Central memory CD8-positive, alpha-beta T cell (primary cell): ENCODE measurements around the gene ISX.
"Not testable (repeated sequence)": the region's sequence is repeated elsewhere in the genome, so short reads cannot be mapped to it uniquely, and the experiment has no call there.

Experiments
- ATAC-seq: fragments of 150-1000 bp; cut with Tn5 transposase; replicated peaks from 2 replicates; pipeline ENCODE4 v1.10.0; 2022; ENCODE audit warnings: mild to moderate bottlenecking, moderate FRiP score, moderate number of reproducible peaks; ENCODE audit not compliant: poor library complexity, severe bottlenecking; ENCODE audit errors: extremely low read depth
- DNase-seq, 2 donors: peaks; one replicate each; pipeline ENCODE4 v3.0.0; 2021; ENCODE audit warnings: low spot score in 2 of 2
- H3K27ac Mint-ChIP-seq: one replicate; pipeline ENCODE4 v1.8.0; 2022; ENCODE audit warnings: low read depth, mild to moderate bottlenecking, moderate library complexity, mixed read lengths
- H3K27me3 Mint-ChIP-seq: one replicate; pipeline ENCODE4 v1.8.0; 2022; ENCODE audit warnings: mixed read lengths
- H3K36me3 Mint-ChIP-seq: one replicate; pipeline ENCODE4 v1.8.0; 2022; ENCODE audit warnings: mild to moderate bottlenecking, moderate library complexity, mixed read lengths; ENCODE audit not compliant: insufficient read depth
- H3K4me1 Mint-ChIP-seq: one replicate; pipeline ENCODE4 v1.8.0; 2022; ENCODE audit warnings: mixed read lengths
- H3K4me3 Mint-ChIP-seq: one replicate; pipeline ENCODE4 v1.8.0; 2022; ENCODE audit warnings: mild to moderate bottlenecking, moderate library complexity, mixed read lengths
- H3K9me3 Mint-ChIP-seq: one replicate; pipeline ENCODE4 v1.8.0; 2022; ENCODE audit warnings: mixed read lengths

The ISX gene

GRCh38 chr22:35065796-35066218, at the start of gene ISX:
ISX (plus strand) TSS chr22:35066158; CDS start chr22:35067088, 930 bp downstream.
- Mint-ChIP-seq H3K4me3 (no peak within 1 kb of the TSS), H3K27me3 (peaks cover 22% of the 10 kb centered on the region), H3K4me1 (no peaks in the 10 kb centered on the region), H3K27ac (no peak within 1 kb of the TSS), H3K36me3 (no peaks in the 10 kb centered on the region), H3K9me3 (no peaks in the 10 kb centered on the region)
- DNase-seq (no peak), ATAC-seq (no peak)

GRCh38 chr22:35016909-35017308, 49.0 kb upstream of the ISX start:
- no peak for ATAC-seq
- Mint-ChIP-seq H3K36me3 (no peaks in the 10 kb centered on the region), H3K27me3 (peaks cover 20% of the 10 kb centered on the region), H3K4me1 (no peaks in the 10 kb centered on the region), H3K4me3 (no peak overlapping the region), H3K9me3 (no peaks in the 10 kb centered on the region), H3K27ac (no peak overlapping the region)
- DNase-seq, result no peak

- peaks cover 33% of the 10 kb centered on the region for H3K27me3 Mint-ChIP-seq
- DNase-seq, result no peak
- no peak overlapping the region for H3K27ac Mint-ChIP-seq
- no peak overlapping the region for H3K4me3 Mint-ChIP-seq
- no peaks in the 10 kb centered on the region for H3K9me3 Mint-ChIP-seq
- ATAC-seq, result no peak
- H3K4me1 Mint-ChIP-seq, result no peaks in the 10 kb centered on the region
- H3K36me3 Mint-ChIP-seq, result no peaks in the 10 kb centered on the region
These were observed 47.0 kb upstream of the ISX start for GRCh38 chr22:35018995-35019394.

- Mint-ChIP-seq H3K4me3 (no peak overlapping the region), H3K9me3 (no peaks in the 10 kb centered on the region)
- no peak for DNase-seq
These were observed 45.4 kb upstream of the ISX start for GRCh38 chr22:35020517-35020916.

GRCh38 chr22:35021161-35021560, 44.8 kb upstream of the ISX start:
- Mint-ChIP-seq H3K9me3 (no peaks in the 10 kb centered on the region), H3K27me3 (peaks cover 41% of the 10 kb centered on the region), H3K4me3 (no peak overlapping the region), H3K36me3 (no peaks in the 10 kb centered on the region), H3K4me1 (no peaks in the 10 kb centered on the region), H3K27ac (no peak overlapping the region)
- no peak for ATAC-seq
- DNase-seq, result no peak

More at GRCh38 chr22:35020517-35020916, 45.4 kb upstream of the ISX start:
- Mint-ChIP-seq H3K36me3 (no peaks in the 10 kb centered on the region), H3K27me3 (peaks cover 40% of the 10 kb centered on the region), H3K27ac (no peak overlapping the region), H3K4me1 (no peaks in the 10 kb centered on the region)
- no peak for ATAC-seq

- Mint-ChIP-seq H3K36me3 (no peaks in the 10 kb centered on the region), H3K27me3 (peaks cover 52% of the 10 kb centered on the region), H3K27ac (no peak overlapping the region), H3K4me1 (no peaks in the 10 kb centered on the region), H3K9me3 (no peaks in the 10 kb centered on the region), H3K4me3 (no peak overlapping the region)
- ATAC-seq (no peak), DNase-seq (no peak)
These were observed 43.7 kb upstream of the ISX start for GRCh38 chr22:35022291-35022690.

GRCh38 chr22:35023692-35024363, 42.1 kb upstream of the ISX start:
- ATAC-seq (no peak), DNase-seq (peak in 1 of 2 donors; percentile 22)
- Mint-ChIP-seq H3K27me3 (peaks cover 53% of the 10 kb centered on the region), H3K9me3 (no peaks in the 10 kb centered on the region), H3K27ac (no peak overlapping the region), H3K36me3 (no peaks in the 10 kb centered on the region), H3K4me1 (no peaks in the 10 kb centered on the region), H3K4me3 (no peak overlapping the region)

GRCh38 chr22:35024364-35024692, 41.6 kb upstream of the ISX start:
- ATAC-seq (no peak), DNase-seq (no peak)
- Mint-ChIP-seq H3K27me3 (peaks cover 48% of the 10 kb centered on the region), H3K27ac (no peak overlapping the region), H3K4me3 (no peak overlapping the region), H3K4me1 (no peaks in the 10 kb centered on the region), H3K9me3 (no peaks in the 10 kb centered on the region), H3K36me3 (no peaks in the 10 kb centered on the region)

GRCh38 chr22:35030112-35030511, 35.8 kb upstream of the ISX start:
- not testable (repeated sequence) for ATAC-seq, H3K9me3 Mint-ChIP-seq, H3K36me3 Mint-ChIP-seq, DNase-seq, H3K4me3 Mint-ChIP-seq, H3K27ac Mint-ChIP-seq, H3K4me1 Mint-ChIP-seq
- peaks cover 47% of the 10 kb centered on the region for H3K27me3 Mint-ChIP-seq

- Mint-ChIP-seq H3K36me3 (peaks cover 2% of the 10 kb centered on the region), H3K9me3 (peaks cover 6% of the 10 kb centered on the region), H3K27ac (no peak overlapping the region), H3K4me3 (no peak overlapping the region), H3K4me1 (no peaks in the 10 kb centered on the region), H3K27me3 (peaks cover 40% of the 10 kb centered on the region)
- DNase-seq (no peak), ATAC-seq (no peak)
These were observed 33.4 kb upstream of the ISX start for GRCh38 chr22:35032571-35032970.

GRCh38 chr22:35033635-35034296, 32.2 kb upstream of the ISX start:
- DNase-seq (no peak), ATAC-seq (no peak)
- peaks cover 2% of the 10 kb centered on the region for H3K36me3 Mint-ChIP-seq
- peaks cover 6% of the 10 kb centered on the region for H3K9me3 Mint-ChIP-seq
- peaks cover 40% of the 10 kb centered on the region for H3K27me3 Mint-ChIP-seq
- H3K4me1 Mint-ChIP-seq, result no peaks in the 10 kb centered on the region
- H3K27ac Mint-ChIP-seq, result no peak overlapping the region
- H3K4me3 Mint-ChIP-seq, result no peak overlapping the region

- Mint-ChIP-seq H3K4me3 (no peak overlapping the region), H3K36me3 (peaks cover 2% of the 10 kb centered on the region), H3K9me3 (peaks cover 6% of the 10 kb centered on the region), H3K27ac (no peak overlapping the region), H3K4me1 (no peaks in the 10 kb centered on the region), H3K27me3 (peaks cover 43% of the 10 kb centered on the region)
- ATAC-seq (no peak), DNase-seq (no peak)
These were observed 31.0 kb upstream of the ISX start for GRCh38 chr22:35034963-35035362.

- H3K27ac Mint-ChIP-seq, result no peak overlapping the region
- DNase-seq (no peak), ATAC-seq (no peak)
- peaks cover 6% of the 10 kb centered on the region for H3K9me3 Mint-ChIP-seq
- H3K27me3 Mint-ChIP-seq, result peaks cover 47% of the 10 kb centered on the region
- H3K4me1 Mint-ChIP-seq, result no peaks in the 10 kb centered on the region
- H3K4me3 Mint-ChIP-seq, result no peak overlapping the region
- peaks cover 2% of the 10 kb centered on the region for H3K36me3 Mint-ChIP-seq
These were observed 28.9 kb upstream of the ISX start for GRCh38 chr22:35037089-35037488.
